Measurements from ENCODE around the gene MED1.

Gene MED1

DNA sequence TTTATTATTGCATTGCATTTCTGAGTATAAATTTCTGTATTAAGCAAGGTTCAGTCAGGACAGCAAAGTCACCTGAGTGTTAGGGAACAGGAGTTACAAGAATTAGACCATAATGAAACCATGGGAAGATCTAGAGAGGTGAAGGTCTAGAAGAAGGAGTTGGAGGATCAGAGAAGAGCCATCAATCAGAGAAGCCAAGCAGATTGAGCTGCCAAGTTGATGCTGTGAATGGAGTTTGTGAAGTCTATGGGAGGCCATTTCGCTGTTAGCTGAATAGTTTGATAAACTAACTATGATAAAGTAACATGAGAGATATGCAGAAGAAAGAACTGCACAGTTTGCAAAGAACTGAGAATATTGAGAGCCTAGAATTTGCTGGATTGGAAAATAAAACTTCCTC lies 90.0 kb downstream of the MED1 start:
- DNase-seq: no peak

DNA sequence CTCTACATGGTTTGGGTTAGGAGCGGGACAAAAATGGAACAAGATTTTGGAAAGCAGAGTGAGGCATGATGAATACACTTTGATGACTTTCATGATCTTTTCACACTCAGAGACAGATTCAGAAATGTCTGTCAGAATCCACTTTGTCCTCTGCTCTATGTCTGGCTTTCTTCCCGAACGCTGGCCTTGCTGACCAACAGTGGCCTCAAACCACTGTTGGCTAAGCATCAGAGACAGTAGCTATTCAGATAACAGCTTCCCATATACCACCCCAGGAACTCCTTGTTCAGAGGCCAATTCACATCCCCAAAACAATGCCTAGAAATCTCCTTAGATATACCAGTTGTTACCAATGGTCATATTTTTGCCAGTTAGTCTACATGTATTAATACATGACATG lies 90.5 kb downstream of the MED1 start:
- no peak for DNase-seq

DNA sequence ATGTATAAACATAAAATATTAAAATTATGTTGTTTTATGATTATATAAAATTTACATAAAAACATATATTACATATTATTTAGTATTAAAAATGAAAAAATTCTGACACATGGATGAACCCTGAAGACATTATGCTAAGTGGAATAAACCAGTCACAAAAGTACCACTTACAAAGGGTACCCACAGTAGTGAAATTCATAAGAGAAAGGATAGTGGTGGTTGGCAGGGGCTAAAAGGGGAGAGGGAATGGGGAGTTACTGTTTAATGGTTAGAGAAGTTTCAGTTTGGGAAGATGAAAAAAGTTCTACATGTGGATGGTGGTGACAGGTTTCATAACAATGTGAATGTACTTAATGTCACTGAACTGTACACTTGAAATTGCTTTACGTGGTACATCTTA lies 91.1 kb downstream of the MED1 start:
- DNase-seq: no peak

DNA sequence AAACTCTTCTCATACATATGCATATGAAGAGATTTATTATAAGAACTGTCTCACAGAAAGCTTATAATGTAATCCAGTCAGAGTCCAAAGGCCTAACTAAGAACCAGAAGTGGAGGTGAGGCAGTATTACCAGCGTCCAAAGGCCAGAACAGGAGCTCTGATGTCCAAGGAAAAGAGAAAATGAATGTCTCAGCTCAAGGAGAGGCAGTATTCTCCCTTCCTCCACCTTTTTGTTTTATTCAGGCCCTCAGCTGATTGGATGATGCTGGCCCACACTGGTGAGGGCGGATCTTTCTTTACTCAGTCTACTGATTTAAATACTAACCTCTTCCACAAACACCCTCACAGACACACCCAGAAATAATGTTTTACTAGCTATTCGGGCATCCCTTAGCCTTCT lies 93.1 kb downstream of the MED1 start:
- DNase-seq: no peak

DNA sequence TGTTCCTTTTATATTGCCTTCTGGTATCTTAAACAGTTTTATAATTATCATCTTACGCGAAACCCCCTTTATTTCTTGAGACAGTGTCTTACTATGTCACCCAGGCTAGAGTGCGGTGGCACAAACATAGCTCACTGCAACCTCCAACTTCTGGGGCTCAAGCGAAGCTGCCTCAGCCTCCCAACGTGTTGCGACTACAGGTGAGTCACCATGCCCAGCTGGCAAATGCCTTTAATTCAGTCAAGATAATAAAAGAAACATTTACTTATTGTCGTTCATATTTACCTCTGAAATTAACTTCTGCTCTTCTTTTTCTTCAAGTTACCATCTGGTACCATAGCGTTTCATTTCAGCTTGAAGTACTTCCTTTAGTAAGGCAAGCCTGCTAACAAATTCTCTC lies 93.6 kb downstream of the MED1 start:
- DNase-seq: no peak

Measured in activated CD4-positive, alpha-beta T cell treated with anti-CD3 and anti-CD28 coated beads, Interleukin-2, amount 50 U/mL, for 4 hours (primary cell).